Measurements from ENCODE around the gene SMIM22.

Gene SMIM22

DNA sequence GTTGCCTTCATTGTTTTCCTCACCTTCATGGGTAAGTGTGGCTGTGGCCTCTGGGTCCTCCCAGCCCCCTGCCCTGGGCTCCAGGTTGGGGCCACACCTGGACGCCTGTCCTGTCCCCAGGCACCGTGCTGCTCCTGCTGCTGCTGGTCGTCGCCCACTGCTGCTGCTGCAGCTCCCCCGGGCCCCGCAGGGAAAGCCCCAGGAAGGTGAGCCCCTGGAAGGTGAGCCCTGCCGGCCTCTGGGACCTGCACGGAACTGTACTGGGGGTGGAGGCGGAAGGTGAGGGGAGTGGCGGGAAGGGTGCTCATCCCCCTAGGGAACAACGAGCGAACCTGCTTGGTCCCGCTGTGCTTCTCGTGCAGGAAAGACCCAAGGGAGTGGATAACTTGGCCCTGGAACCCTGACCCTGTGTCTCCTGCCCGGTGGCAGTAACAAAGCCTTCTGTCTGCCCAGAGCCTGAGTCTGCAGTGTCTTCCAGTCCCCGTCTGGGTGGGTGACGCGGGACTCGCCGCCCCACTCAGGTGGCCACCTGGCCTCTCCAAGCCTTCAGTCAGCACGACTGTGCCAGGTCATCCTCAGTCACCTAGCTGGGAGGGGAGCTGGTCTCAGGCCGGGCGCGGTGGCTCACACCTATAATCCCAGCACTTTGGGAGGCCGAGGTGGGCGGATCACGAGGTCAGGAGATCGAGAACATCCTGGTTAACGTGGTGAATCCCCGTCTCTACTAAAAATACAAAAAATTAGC lies 831 bp downstream of the SMIM22 start:
- H3K27me3 ChIP-seq (ENCODE audit: insufficient read depth, low read depth, severe bottlenecking): no peaks in the 10 kb centered on the region
- no peaks in the 10 kb centered on the region for H3K9me3 ChIP-seq (ENCODE audit: severe bottlenecking)
- TF ChIP-seq, protein P1, sequence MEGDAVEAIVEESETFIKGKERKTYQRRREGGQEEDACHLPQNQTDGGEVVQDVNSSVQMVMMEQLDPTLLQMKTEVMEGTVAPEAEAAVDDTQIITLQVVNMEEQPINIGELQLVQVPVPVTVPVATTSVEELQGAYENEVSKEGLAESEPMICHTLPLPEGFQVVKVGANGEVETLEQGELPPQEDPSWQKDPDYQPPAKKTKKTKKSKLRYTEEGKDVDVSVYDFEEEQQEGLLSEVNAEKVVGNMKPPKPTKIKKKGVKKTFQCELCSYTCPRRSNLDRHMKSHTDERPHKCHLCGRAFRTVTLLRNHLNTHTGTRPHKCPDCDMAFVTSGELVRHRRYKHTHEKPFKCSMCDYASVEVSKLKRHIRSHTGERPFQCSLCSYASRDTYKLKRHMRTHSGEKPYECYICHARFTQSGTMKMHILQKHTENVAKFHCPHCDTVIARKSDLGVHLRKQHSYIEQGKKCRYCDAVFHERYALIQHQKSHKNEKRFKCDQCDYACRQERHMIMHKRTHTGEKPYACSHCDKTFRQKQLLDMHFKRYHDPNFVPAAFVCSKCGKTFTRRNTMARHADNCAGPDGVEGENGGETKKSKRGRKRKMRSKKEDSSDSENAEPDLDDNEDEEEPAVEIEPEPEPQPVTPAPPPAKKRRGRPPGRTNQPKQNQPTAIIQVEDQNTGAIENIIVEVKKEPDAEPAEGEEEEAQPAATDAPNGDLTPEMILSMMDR (IDR thresholded peaks at IDR 0.05; ENCODE audit: low read depth, low read length): no peak
- DNase-seq: no peak
- H3K36me3 ChIP-seq: peaks cover 60% of the 10 kb centered on the region
- H3K27ac ChIP-seq: no peak overlapping the region
- H3K4me3 ChIP-seq (ENCODE audit: low read depth, low read length): no peak overlapping the region

DNA sequence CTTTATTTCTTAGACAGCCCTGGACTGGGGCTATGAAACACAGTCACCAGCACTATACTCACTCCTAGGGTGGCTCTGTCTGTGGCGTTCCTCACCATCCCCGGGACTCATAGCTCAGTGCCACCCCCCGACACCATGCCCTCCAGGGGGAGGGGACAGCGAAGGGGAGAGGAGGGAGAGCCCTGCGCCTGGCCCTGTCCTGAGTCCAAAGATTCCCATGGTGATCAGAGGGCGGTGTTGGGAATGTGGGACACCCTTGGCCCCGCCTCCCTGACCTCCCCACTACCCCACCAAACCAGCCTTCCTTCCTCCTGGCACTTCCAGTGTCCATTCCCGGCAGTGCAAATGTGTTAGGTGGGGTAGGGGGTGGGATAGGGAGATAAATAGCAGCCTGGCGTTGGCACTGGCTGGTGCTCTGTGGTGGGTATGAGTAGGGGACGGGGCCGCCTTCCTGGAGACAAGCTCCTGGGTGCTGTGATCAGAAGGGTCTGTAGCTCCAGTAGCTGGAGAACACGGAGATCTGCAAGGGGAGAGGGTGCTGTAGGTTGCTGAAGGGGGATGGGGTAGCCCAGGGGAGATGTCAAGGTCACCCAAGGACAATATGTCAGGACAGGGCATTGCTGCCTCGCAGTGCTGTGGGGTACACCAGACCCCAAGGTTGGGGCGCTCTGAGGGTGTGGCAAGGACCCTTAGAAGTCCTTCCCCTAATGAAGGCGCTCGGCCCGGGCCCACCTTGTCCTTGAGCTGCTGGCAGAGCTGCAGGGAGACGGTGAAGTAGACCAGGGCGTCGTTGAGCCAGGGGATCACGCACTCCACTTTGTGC lies 2.0 kb downstream of the SMIM22 start:
- Histone ChIP-seq H3K36me3 (peaks cover 61% of the 10 kb centered on the region), H3K9me3 (ENCODE audit: severe bottlenecking) (no peaks in the 10 kb centered on the region)
- TF ChIP-seq, protein P1 (IDR thresholded peaks at IDR 0.05; ENCODE audit: low read depth, low read length): no peak

DNA sequence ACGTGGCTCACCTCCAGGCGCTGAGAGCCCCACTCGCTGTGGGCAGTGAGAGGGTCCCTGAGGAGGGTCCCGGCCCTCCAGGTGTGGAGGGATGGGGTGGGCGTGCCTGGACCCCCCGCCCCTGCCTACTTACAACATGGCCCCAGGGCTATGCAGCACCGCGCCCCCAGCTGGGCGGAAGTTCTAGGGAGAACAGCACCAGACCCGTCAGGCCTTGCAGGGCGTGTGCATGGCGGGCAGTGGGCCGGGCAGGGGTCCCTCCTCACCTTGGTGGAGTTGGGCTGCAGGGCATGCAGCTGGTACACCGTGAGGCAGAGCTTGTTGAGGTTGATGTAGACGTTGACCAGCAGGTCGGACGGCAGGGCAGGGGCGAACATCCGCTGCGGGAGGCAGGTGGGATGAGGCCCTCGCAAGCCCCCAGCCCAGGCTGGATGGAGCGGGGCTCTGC lies 2.7 kb downstream of the SMIM22 start:
- TF ChIP-seq, protein P1 (IDR thresholded peaks at IDR 0.05; ENCODE audit: low read depth, low read length): no peak
- H3K36me3 ChIP-seq: peaks cover 61% of the 10 kb centered on the region
- no peaks in the 10 kb centered on the region for H3K27me3 ChIP-seq (ENCODE audit: insufficient read depth, low read depth, severe bottlenecking)
- no peaks in the 10 kb centered on the region for H3K9me3 ChIP-seq (ENCODE audit: severe bottlenecking)
- H3K27ac ChIP-seq: no peak overlapping the region
- H3K4me3 ChIP-seq (ENCODE audit: low read depth, low read length): no peak overlapping the region
- no peak for DNase-seq

More for the DNA sequence above, 2.0 kb downstream of the SMIM22 start:
- Histone ChIP-seq H3K27me3 (ENCODE audit: insufficient read depth, low read depth, severe bottlenecking) (no peaks in the 10 kb centered on the region), H3K27ac (no peak overlapping the region), H3K4me3 (ENCODE audit: low read depth, low read length) (no peak overlapping the region)
- DNase-seq: no peak

DNA sequence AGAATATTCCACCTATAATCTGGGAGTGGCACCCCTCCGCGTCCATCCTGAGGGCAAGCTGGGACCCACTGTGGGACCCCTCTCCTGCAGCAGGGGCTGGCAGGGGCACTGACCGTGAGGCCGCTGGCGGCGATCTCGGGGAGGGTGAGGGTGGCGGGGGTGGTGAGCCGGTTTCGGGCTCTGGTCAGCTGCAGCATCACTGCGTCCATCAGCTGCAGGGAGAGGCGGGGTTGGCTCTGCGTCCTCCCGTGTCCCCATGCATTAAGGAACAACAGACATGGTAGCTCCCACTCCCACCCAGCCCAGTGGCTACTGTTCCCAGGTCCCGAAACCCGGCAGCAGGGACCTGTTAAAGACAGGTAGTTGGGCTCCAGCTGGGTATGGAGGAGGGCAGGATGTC lies 3.3 kb downstream of the SMIM22 start:
- no peak for DNase-seq
- TF ChIP-seq, protein P1 (IDR thresholded peaks at IDR 0.05; ENCODE audit: low read depth, low read length): no peak
- H3K9me3 ChIP-seq (ENCODE audit: severe bottlenecking): no peaks in the 10 kb centered on the region
- H3K27ac ChIP-seq: no peak overlapping the region
- no peaks in the 10 kb centered on the region for H3K27me3 ChIP-seq (ENCODE audit: insufficient read depth, low read depth, severe bottlenecking)
- H3K4me3 ChIP-seq (ENCODE audit: low read depth, low read length): no peak overlapping the region
- H3K36me3 ChIP-seq: peaks cover 61% of the 10 kb centered on the region

DNA sequence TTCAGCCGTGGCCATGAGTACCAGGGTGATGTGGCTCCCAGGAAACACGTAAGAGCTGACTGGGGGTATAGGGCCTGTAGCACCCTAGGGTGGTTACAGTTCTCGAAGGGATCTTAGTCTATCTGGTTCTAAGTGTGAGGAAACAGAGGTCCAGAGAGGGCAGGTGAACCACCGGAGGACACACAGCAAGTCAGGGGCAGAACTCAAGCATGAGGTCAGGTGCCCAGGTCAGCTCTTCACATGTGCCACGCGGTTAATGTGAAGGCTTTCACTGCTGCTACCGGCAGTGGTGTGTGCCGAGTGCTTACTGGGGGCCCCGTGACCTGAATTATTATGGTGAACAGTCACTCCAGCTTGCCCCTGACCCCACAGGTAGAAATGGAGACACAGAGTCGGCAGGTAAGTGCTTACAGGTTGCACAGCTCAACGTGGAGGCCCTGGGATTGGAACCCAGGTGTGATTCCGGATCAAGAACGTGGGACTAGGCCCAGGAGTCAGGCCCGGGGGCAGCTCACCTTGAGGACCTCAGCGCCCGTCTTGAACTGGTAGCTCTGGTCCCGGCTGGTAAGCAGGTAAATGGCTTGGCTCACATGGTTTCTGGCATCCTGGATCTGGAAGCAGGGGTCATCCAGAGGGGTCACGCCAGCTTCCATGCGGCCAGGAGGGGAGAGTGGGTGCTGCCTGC lies 4.1 kb downstream of the SMIM22 start:
- Histone ChIP-seq H3K4me3 (ENCODE audit: low read depth, low read length) (no peak overlapping the region), H3K27ac (peak overlapping the region; percentile 95)

More for the DNA sequence above, 4.1 kb downstream of the SMIM22 start:
- no peak for DNase-seq
- Histone ChIP-seq H3K27me3 (ENCODE audit: insufficient read depth, low read depth, severe bottlenecking) (no peaks in the 10 kb centered on the region), H3K36me3 (peaks cover 69% of the 10 kb centered on the region), H3K9me3 (ENCODE audit: severe bottlenecking) (no peaks in the 10 kb centered on the region)
- TF ChIP-seq, protein P1 (IDR thresholded peaks at IDR 0.05; ENCODE audit: low read depth, low read length): no peak
